ENCODE data around the gene GALNS. TPM values are rescaled to one million over a fixed set of nuclear protein-coding genes. Genes with fewer than 3 reads are reported as not detected.

GALNS gene
- total and polyA plus RNA-seq, 11 donors: 10.7 to 22.7 (median 14.1) TPM

- WGBS, 4 donors: 58 to 60% (median 59%) methylated on average over 25 to 26 of the region's 26 CpGs
- Histone ChIP-seq H3K4me3 (no peak overlapping the region), H3K4me1 (peaks cover 0 to 41% (median 24%) of the 10 kb centered on the region in 12 donors), H3K27ac (peak overlapping the region in 6 of 12 donors; percentile 85 to 98 (median 92)), H3K36me3 (peaks cover 0 to 16% (median 4%) of the 10 kb centered on the region in 9 donors), H3K9me3 (no peaks in the 10 kb centered on the region), H3K27me3 (no peaks in the 10 kb centered on the region)
- intact Hi-C loops (cut with DNase I): loop anchor here in 8 of 10 donors (2.0 to 10.0 kb wide), 12 partner anchors 43 to 403 kb away; partner anchors contain the start of genes ACSF3 (in 3 of the 8), GALNS (in 2 of the 8), TRAPPC2L (in 2 of the 8) and ZNF778 (in 2 of the 8)
- no peak for TF ChIP-seq POLR2A (IDR thresholded peaks at IDR 0.05)
- no peak for TF ChIP-seq CTCF (IDR thresholded peaks at IDR 0.05)
- DNase-seq (peak in 1 of 5 donors; percentile 58), ATAC-seq (no peak)
Measured at GRCh38 chr16:88813269-88814143, 43.2 kb downstream of the GALNS start.

GRCh38 chr16:88812513-88813268, 44.1 kb downstream of the GALNS start:
- peak in 4 of 5 donors; percentile 46 to 79 (median 72) for DNase-seq
- no peaks in the 10 kb centered on the region for H3K9me3 ChIP-seq
- intact Hi-C loops (cut with DNase I): loop anchor here in 9 of 10 donors (1.0 to 10.0 kb wide), 13 partner anchors 44 to 404 kb away; partner anchors contain the start of genes ACSF3 (in 3 of the 9), TRAPPC2L (in 3 of the 9), GALNS (in 2 of the 9) and ZNF778 (in 2 of the 9)
- H3K36me3 ChIP-seq: peaks cover 0 to 24% (median 4%) of the 10 kb centered on the region in 9 donors
- peak in 1 of 4 donors; percentile 7 for ATAC-seq
- TF ChIP-seq POLR2A (IDR thresholded peaks at IDR 0.05): no peak
- TF ChIP-seq CTCF (IDR thresholded peaks at IDR 0.05): peak in 3 of 12 donors; percentile 2 to 7 (median 6)
- H3K27me3 ChIP-seq: no peaks in the 10 kb centered on the region
- peak overlapping the region; percentile 54 to 98 (median 92) for H3K27ac ChIP-seq
- peak overlapping the region; percentile 41 to 88 (median 78) for H3K4me3 ChIP-seq
- 48 to 54% (median 50%) methylated on average over 36 to 37 of the region's 37 CpGs for WGBS, 4 donors
- peaks cover 0 to 41% (median 24%) of the 10 kb centered on the region in 12 donors for H3K4me1 ChIP-seq

GRCh38 chr16:88811769-88812512, 44.8 kb downstream of the GALNS start, which contains the start of gene APRT:
APRT (minus strand) TSS chr16:88811928; CDS start chr16:88811899, 29 bp downstream.
- intact Hi-C loops (cut with DNase I): loop anchor here in 9 of 10 donors (1.0 to 10.0 kb wide), 13 partner anchors 45 to 405 kb away; partner anchors contain the start of genes ACSF3 (in 3 of the 9), TRAPPC2L (in 3 of the 9), GALNS (in 2 of the 9) and ZNF778 (in 2 of the 9)
- Histone ChIP-seq H3K27ac (peak within 1 kb of the TSS; percentile 72 to 98 (median 92)), H3K36me3 (peaks cover 0 to 28% (median 4%) of the 10 kb centered on the region in 9 donors), H3K4me3 (peak within 1 kb of the TSS; percentile 41 to 88 (median 78)), H3K4me1 (peaks cover 0 to 41% (median 24%) of the 10 kb centered on the region in 12 donors), H3K27me3 (no peaks in the 10 kb centered on the region), H3K9me3 (no peaks in the 10 kb centered on the region)
- TF ChIP-seq CTCF (IDR thresholded peaks at IDR 0.05) (peak; percentile 16 to 62 (median 42)), POLR2A (IDR thresholded peaks at IDR 0.05) (peak in 1 of 2 donors; percentile 73)
- DNase-seq (peak; percentile 95 to 99 (median 95)), ATAC-seq (peak; percentile 86 to 93 (median 92))
- WGBS, 4 donors: 0 to 1% (median 1%) methylated on average over 32 to 84 of the region's 84 CpGs

All from heart left ventricle (tissue), 16 donors.